Tibial nerve (tissue), 4 donors: ENCODE data around the gene KLRG1. TPM values are rescaled to one million over a fixed set of nuclear protein-coding genes. Genes with fewer than 3 reads are reported as not detected.

Experiments
- DNase-seq, 2 donors: peaks; one replicate each; pipeline ENCODE4 v3.0.0-alpha.2; 2019; ENCODE audit warnings: low spot score in 2 of 2
- H3K27ac ChIP-seq, 4 donors: fragments of 200-600 bp; sonication (generic) in 3 of 4; one replicate each; pipeline ENCODE4 v1.5.1; 2017 to 2019; ENCODE audit warnings: mild to moderate bottlenecking in 1 of 4
- H3K27me3 ChIP-seq, 2 donors: fragments of 200-600 bp; sonication (generic) in 1 of 2; one replicate each; pipeline versions ENCODE4 v1.5.1 to v1.6.0; 2017 to 2019
- H3K36me3 ChIP-seq, 3 donors: fragments of 200-600 bp; sonication (generic); one replicate each; pipeline ENCODE4 v1.5.1; 2018 to 2019
- H3K4me1 ChIP-seq, 4 donors: fragments of 200-600 bp; sonication (generic) in 3 of 4; one replicate each; pipeline ENCODE4 v1.5.1; 2017 to 2019
- H3K4me3 ChIP-seq, 4 donors: fragments of 200-600 bp; sonication (generic) in 3 of 4; one replicate each; pipeline ENCODE4 v1.5.1; 2017 to 2019; ENCODE audit warnings: mild to moderate bottlenecking in 1 of 4, moderate library complexity in 1 of 4
- H3K9me3 ChIP-seq, 4 donors: fragments of 200-600 bp; sonication (generic) in 3 of 4; one replicate each; pipeline ENCODE4 v1.5.1; 2017 to 2019
- CTCF ChIP-seq, 5 experiments: fragments of 200-600 bp in 3 of 5; fragments of 450-650 bp in 2 of 5; sonication (generic) in 3 of 5; IDR thresholded peaks; one replicate each; pipeline ENCODE4 v1.5.1; 2016 to 2019; ENCODE audit warnings: antibody characterized with exemption in 5 of 5, mild to moderate bottlenecking in 3 of 5, moderate library complexity in 2 of 5
- EP300 ChIP-seq, 2 donors: sonication (generic); formaldehyde crosslinking; IDR thresholded peaks; one replicate each; pipeline ENCODE4 v1.6.1; 2017; ENCODE audit warnings: antibody characterized with exemption in 2 of 2, mild to moderate bottlenecking in 1 of 2
- POLR2A ChIP-seq, 2 donors: fragments of 450-650 bp; IDR thresholded peaks; one replicate each; pipeline ENCODE4 v1.6.1; 2017; ENCODE audit warnings: antibody characterized with exemption in 2 of 2, mild to moderate bottlenecking in 2 of 2, moderate library complexity in 2 of 2
- WGBS, 2 donors: methylation state at CpG; one replicate each; pipeline ENCODE4 v1.1.5; 2018; 5-methylcytosine and 5-hydroxymethylcytosine counted together
- total RNA-seq, 4 donors: library from RNA; depleted of rRNA; stranded (reverse); fragments of >200 nt; gene quantifications; one replicate each; pipeline ENCODE4 v1.1.0, GENCODE V29; 2016

Gene KLRG1
- total RNA-seq, 4 donors from 2014 or later, result 2.7 to 7.9 (median 2.9) TPM; not detected in 1

GRCh38 chr12:9022592-9022991 is 33.2 kb downstream of the KLRG1 start:
- TF ChIP-seq EP300 (IDR thresholded peaks at IDR 0.05) (no peak), CTCF (IDR thresholded peaks at IDR 0.05) (no peak), POLR2A (IDR thresholded peaks at IDR 0.05) (no peak)

GRCh38 chr12:9024512-9024911 is 35.2 kb downstream of the KLRG1 start:
- H3K4me1 ChIP-seq, result no peaks in the 10 kb centered on the region
- H3K27ac ChIP-seq, result no peak overlapping the region
- TF ChIP-seq EP300 (IDR thresholded peaks at IDR 0.05) (no peak), CTCF (IDR thresholded peaks at IDR 0.05) (no peak), POLR2A (IDR thresholded peaks at IDR 0.05) (no peak)
- H3K36me3 ChIP-seq, result no peaks in the 10 kb centered on the region
- DNase-seq, result no peak
- no peak overlapping the region for H3K4me3 ChIP-seq
- whole genome bisulfite sequencing, 2 donors, result 88 to 90% methylated on average over 2 of the region's 2 CpGs
- no peaks in the 10 kb centered on the region for H3K27me3 ChIP-seq
- no peaks in the 10 kb centered on the region for H3K9me3 ChIP-seq

More at GRCh38 chr12:9022592-9022991, 33.2 kb downstream of the KLRG1 start:
- no peaks in the 10 kb centered on the region for H3K27me3 ChIP-seq
- DNase-seq, result no peak
- WGBS, 2 donors, result 90 to 93% methylated on average over 2 of the region's 2 CpGs
- H3K36me3 ChIP-seq, result no peaks in the 10 kb centered on the region
- H3K9me3 ChIP-seq, result peaks cover 0 to 15% (median 0%) of the 10 kb centered on the region in 4 donors
- no peak overlapping the region for H3K4me3 ChIP-seq
- no peaks in the 10 kb centered on the region for H3K4me1 ChIP-seq
- no peak overlapping the region for H3K27ac ChIP-seq

GRCh38 chr12:9027161-9028059 is 38.1 kb downstream of the KLRG1 start:
- Histone ChIP-seq H3K4me1 (no peaks in the 10 kb centered on the region), H3K4me3 (no peak overlapping the region), H3K27me3 (no peaks in the 10 kb centered on the region), H3K36me3 (no peaks in the 10 kb centered on the region), H3K27ac (no peak overlapping the region), H3K9me3 (no peaks in the 10 kb centered on the region)
- DNase-seq, result no peak
- no peak for TF ChIP-seq EP300 (IDR thresholded peaks at IDR 0.05)
- no peak for TF ChIP-seq CTCF (IDR thresholded peaks at IDR 0.05)
- TF ChIP-seq POLR2A (IDR thresholded peaks at IDR 0.05), result no peak
- 92 to 96% methylated on average over 7 of the region's 7 CpGs for WGBS, 2 donors

GRCh38 chr12:9030776-9031175 is 41.4 kb downstream of the KLRG1 start:
- Histone ChIP-seq H3K4me3 (no peak overlapping the region), H3K27me3 (no peaks in the 10 kb centered on the region), H3K27ac (no peak overlapping the region), H3K9me3 (no peaks in the 10 kb centered on the region), H3K36me3 (no peaks in the 10 kb centered on the region), H3K4me1 (no peaks in the 10 kb centered on the region)
- TF ChIP-seq EP300 (IDR thresholded peaks at IDR 0.05) (no peak), CTCF (IDR thresholded peaks at IDR 0.05) (no peak), POLR2A (IDR thresholded peaks at IDR 0.05) (no peak)
- WGBS, 2 donors, result 56 to 62% methylated on average over 2 of the region's 2 CpGs
- DNase-seq, result no peak

- Histone ChIP-seq H3K4me3 (no peak overlapping the region), H3K4me1 (no peaks in the 10 kb centered on the region), H3K27me3 (no peaks in the 10 kb centered on the region), H3K9me3 (no peaks in the 10 kb centered on the region), H3K27ac (no peak overlapping the region), H3K36me3 (no peaks in the 10 kb centered on the region)
- no peak for TF ChIP-seq POLR2A (IDR thresholded peaks at IDR 0.05)
- no peak for TF ChIP-seq CTCF (IDR thresholded peaks at IDR 0.05)
- TF ChIP-seq EP300 (IDR thresholded peaks at IDR 0.05), result no peak
- no peak for DNase-seq
- WGBS, 2 donors, result 62 to 72% methylated on average over 5 of the region's 5 CpGs
Observed at GRCh38 chr12:9032202-9032964, 43.0 kb downstream of the KLRG1 start.
